Measurements from ENCODE around the gene ZC3H11A. TPM values are rescaled to one million over a fixed set of nuclear protein-coding genes. Genes with fewer than 3 reads are reported as not detected.
"Not testable (repeated sequence)": the region's sequence is repeated elsewhere in the genome, so short reads cannot be mapped to it uniquely, and the experiment has no call there.

Gene ZC3H11A
- total RNA-seq, 3 donors from 2014 or later (not counting 1 experiment from before 2014, with no cell fraction given), result 71.1 to 79.9 (median 78.2) TPM

DNA sequence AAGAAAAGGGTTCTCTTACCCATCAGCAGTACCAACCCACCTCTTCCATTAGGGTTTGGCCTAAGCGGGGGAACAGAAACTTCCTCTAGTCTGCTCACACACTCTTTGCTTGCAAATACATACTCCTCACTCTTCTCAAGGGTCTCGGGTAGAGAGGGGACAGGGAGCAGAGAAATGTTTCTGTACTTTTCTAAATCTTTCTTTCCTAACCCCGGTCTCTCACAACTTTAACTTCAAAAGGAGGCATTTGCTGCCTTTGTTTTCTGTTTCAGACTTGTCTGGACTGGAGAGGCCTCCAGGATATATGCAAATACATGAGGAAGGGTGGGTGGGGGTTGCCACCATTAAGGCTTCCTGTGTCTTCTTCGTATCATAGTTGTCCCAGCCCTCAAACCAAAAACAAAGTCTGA, 41.0 kb upstream of the ZC3H11A start:
- peaks cover 28 to 32% of the 10 kb centered on the region in 2 donors for H3K4me1 Mint-ChIP-seq
- TF ChIP-seq, protein P1, sequence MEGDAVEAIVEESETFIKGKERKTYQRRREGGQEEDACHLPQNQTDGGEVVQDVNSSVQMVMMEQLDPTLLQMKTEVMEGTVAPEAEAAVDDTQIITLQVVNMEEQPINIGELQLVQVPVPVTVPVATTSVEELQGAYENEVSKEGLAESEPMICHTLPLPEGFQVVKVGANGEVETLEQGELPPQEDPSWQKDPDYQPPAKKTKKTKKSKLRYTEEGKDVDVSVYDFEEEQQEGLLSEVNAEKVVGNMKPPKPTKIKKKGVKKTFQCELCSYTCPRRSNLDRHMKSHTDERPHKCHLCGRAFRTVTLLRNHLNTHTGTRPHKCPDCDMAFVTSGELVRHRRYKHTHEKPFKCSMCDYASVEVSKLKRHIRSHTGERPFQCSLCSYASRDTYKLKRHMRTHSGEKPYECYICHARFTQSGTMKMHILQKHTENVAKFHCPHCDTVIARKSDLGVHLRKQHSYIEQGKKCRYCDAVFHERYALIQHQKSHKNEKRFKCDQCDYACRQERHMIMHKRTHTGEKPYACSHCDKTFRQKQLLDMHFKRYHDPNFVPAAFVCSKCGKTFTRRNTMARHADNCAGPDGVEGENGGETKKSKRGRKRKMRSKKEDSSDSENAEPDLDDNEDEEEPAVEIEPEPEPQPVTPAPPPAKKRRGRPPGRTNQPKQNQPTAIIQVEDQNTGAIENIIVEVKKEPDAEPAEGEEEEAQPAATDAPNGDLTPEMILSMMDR (IDR thresholded peaks at IDR 0.05), result no peak
- no peaks in the 10 kb centered on the region for H3K27me3 ChIP-seq (ENCODE audit: control insufficient read depth, insufficient read depth, low read length)
- peaks cover 31% of the 10 kb centered on the region for H3K4me1 ChIP-seq (ENCODE audit: control insufficient read depth, insufficient read depth, low read length)
- H3K36me3 ChIP-seq (ENCODE audit: control insufficient read depth, insufficient read depth, low read length), result no peaks in the 10 kb centered on the region
- WGBS (ENCODE audit: insufficient coverage), result 7% methylated on average over 1 of the region's 4 CpGs
- no peaks in the 10 kb centered on the region for H3K9me3 ChIP-seq (ENCODE audit: control insufficient read depth, insufficient read depth, low read length)
- peak overlapping the region; percentile 29 for H3K27ac ChIP-seq (ENCODE audit: low read length)
- no peaks in the 10 kb centered on the region for H3K36me3 Mint-ChIP-seq
- no peaks in the 10 kb centered on the region for H3K9me3 Mint-ChIP-seq
- intact Hi-C loops (cut with micrococcal nuclease), result no loop called here
- peak overlapping the region; percentile 35 to 46 for H3K27ac Mint-ChIP-seq
- no peak for ATAC-seq
- no peak overlapping the region for H3K4me3 ChIP-seq (ENCODE audit: low read length)
- peak in 1 of 2 donors; percentile 53 for DNase-seq
- H3K27me3 Mint-ChIP-seq (ENCODE audit: low read depth in 2 of 2), result no peaks in the 10 kb centered on the region
- peak overlapping the region; percentile 31 for H3K4me3 Mint-ChIP-seq

DNA sequence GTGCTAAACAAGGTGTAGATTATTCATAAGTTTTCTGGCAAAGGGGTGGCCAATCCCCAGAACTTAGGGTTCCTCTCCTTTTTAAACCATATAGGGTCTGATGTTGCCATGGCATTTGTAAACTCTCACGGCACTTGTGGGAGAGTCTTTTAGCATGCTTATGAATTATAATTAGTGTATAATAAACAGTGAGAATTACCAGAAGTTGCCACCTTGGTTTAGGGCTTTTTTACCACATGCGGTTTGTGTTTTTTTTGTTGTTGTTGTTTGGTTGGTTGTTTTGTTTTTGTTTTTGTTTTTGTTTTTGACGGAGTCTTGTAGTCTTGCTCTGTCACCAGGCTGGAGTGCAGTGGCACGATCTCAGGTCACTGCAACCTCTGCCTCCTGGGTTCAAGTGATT, 39.4 kb upstream of the ZC3H11A start:
- no peaks in the 10 kb centered on the region for H3K27me3 ChIP-seq (ENCODE audit: control insufficient read depth, insufficient read depth, low read length)

DNA sequence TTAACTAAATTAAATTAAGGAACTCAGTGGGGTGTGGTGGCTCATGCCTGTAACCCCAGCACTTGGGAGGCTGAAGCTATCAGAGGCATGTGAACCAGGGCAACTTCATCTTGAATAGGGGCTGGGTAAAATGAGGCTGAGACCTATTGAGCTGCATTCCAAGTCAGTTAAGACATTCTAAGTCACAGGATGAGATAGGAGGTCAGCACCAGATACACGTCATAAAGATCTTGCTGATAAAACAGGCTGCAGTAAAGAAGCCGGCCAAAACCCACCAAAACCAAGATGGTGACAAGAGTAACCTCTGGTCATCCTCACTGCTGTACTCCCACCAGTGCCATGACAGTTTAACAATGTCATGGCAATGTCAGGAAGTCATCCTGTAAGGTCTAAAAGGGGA, 36.7 kb upstream of the ZC3H11A start:
- H3K27ac Mint-ChIP-seq; H3K9me3 ChIP-seq (ENCODE audit: control insufficient read depth, insufficient read depth, low read length); H3K9me3 Mint-ChIP-seq; DNase-seq; H3K4me3 ChIP-seq (ENCODE audit: low read length); H3K36me3 Mint-ChIP-seq; H3K27ac ChIP-seq (ENCODE audit: low read length); ATAC-seq; H3K27me3 Mint-ChIP-seq (ENCODE audit: low read depth in 2 of 2); H3K4me3 Mint-ChIP-seq; intact Hi-C loops (cut with micrococcal nuclease); H3K27me3 ChIP-seq (ENCODE audit: control insufficient read depth, insufficient read depth, low read length); H3K36me3 ChIP-seq (ENCODE audit: control insufficient read depth, insufficient read depth, low read length): not testable (repeated sequence)
- H3K4me1 Mint-ChIP-seq, result peaks cover 30 to 39% of the 10 kb centered on the region in 2 donors
- peaks cover 38% of the 10 kb centered on the region for H3K4me1 ChIP-seq (ENCODE audit: control insufficient read depth, insufficient read depth, low read length)
- 56% methylated on average over 2 of the region's 2 CpGs for WGBS (ENCODE audit: insufficient coverage)

More for the DNA sequence above, 39.4 kb upstream of the ZC3H11A start:
- no peaks in the 10 kb centered on the region for H3K36me3 Mint-ChIP-seq
- Histone ChIP-seq H3K4me3 (ENCODE audit: low read length) (no peak overlapping the region), H3K4me1 (ENCODE audit: control insufficient read depth, insufficient read depth, low read length) (peaks cover 31% of the 10 kb centered on the region), H3K9me3 (ENCODE audit: control insufficient read depth, insufficient read depth, low read length) (no peaks in the 10 kb centered on the region), H3K27ac (ENCODE audit: low read length) (peak overlapping the region; percentile 44), H3K36me3 (ENCODE audit: control insufficient read depth, insufficient read depth, low read length) (no peaks in the 10 kb centered on the region)
- H3K4me1 Mint-ChIP-seq, result peaks cover 28 to 32% of the 10 kb centered on the region in 2 donors
- ATAC-seq (peak; percentile 54 to 74 (median 61)), DNase-seq (peak in 1 of 2 donors; percentile 52)
- H3K27me3 Mint-ChIP-seq (ENCODE audit: low read depth in 2 of 2), result no peaks in the 10 kb centered on the region
- intact Hi-C loops (cut with micrococcal nuclease), result loop anchor here (1.0 kb wide), 1 partner anchor 9 kb away; the partner anchor contains the start of gene LAX1
- WGBS (ENCODE audit: insufficient coverage), result 79% methylated on average over 4 of the region's 4 CpGs
- H3K4me3 Mint-ChIP-seq, result peak overlapping the region; percentile 38
- TF ChIP-seq, protein P1 (IDR thresholded peaks at IDR 0.05), result no peak
- no peaks in the 10 kb centered on the region for H3K9me3 Mint-ChIP-seq
- peak overlapping the region; percentile 74 to 87 for H3K27ac Mint-ChIP-seq

DNA sequence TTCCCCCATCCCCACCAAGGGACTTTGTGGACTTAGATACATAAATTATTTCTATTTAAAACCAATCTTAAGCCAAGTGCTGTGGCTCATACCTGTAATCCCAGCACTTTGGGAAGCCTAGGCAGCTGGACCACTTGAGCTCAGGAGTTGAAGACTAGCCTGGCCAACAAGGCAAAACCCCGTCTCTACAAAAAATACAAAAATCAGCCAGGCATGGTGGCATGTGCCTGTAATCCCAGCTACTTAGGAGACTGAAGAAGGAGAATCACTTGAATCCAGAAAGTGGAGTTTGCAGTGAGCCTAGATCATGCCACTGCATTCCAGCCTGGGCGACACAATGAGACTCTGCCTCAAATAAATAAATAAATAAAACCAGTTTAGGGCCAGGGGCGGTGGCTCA, 34.9 kb upstream of the ZC3H11A start:
- Mint-ChIP-seq H3K4me1 (peaks cover 35 to 45% of the 10 kb centered on the region in 2 donors), H3K9me3 (no peaks in the 10 kb centered on the region), H3K27me3 (ENCODE audit: low read depth in 2 of 2) (no peaks in the 10 kb centered on the region), H3K36me3 (no peaks in the 10 kb centered on the region), H3K27ac (no peak overlapping the region), H3K4me3 (no peak overlapping the region)
- intact Hi-C loops (cut with micrococcal nuclease), result loop anchor here (5.0 to 10.0 kb wide), 2 partner anchors 37 to 106 kb away; partner anchors contain the start of genes ZBED6 and ZC3H11A
- peaks cover 32% of the 10 kb centered on the region for H3K4me1 ChIP-seq (ENCODE audit: control insufficient read depth, insufficient read depth, low read length)
- ATAC-seq (no peak), DNase-seq (no peak)
- no peak overlapping the region for H3K27ac ChIP-seq (ENCODE audit: low read length)
- 100% methylated on average over 3 of the region's 3 CpGs for WGBS (ENCODE audit: insufficient coverage)
- no peaks in the 10 kb centered on the region for H3K36me3 ChIP-seq (ENCODE audit: control insufficient read depth, insufficient read depth, low read length)
- no peaks in the 10 kb centered on the region for H3K27me3 ChIP-seq (ENCODE audit: control insufficient read depth, insufficient read depth, low read length)
- no peak overlapping the region for H3K4me3 ChIP-seq (ENCODE audit: low read length)
- TF ChIP-seq, protein P1 (IDR thresholded peaks at IDR 0.05), result no peak
- H3K9me3 ChIP-seq (ENCODE audit: control insufficient read depth, insufficient read depth, low read length), result no peaks in the 10 kb centered on the region

DNA sequence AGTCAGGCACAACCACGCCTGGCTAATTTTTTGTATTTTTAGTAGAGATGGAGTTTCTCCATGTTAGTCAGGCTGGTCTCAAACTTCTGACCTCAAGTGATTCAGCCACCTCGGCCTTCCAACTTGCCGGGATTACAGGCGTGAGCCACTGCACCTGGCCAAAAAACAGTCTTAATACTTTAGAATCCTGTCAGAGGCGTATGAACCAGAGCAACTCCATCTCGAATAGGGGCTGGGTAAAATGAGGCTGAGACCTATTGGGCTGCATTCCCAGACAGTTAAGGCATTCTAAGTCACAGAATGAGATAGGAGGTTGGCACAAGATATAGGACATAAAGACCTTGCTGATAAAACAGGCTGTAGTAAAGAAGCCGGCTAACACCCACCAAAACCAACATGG, 33.5 kb upstream of the ZC3H11A start:
- intact Hi-C loops (cut with micrococcal nuclease), result loop anchor here (5.0 to 10.0 kb wide), 2 partner anchors 35 to 107 kb away; partner anchors contain the start of genes ZBED6 and ZC3H11A
- ATAC-seq; H3K4me3 Mint-ChIP-seq; H3K9me3 Mint-ChIP-seq; H3K4me3 ChIP-seq (ENCODE audit: low read length); H3K27ac Mint-ChIP-seq; H3K36me3 ChIP-seq (ENCODE audit: control insufficient read depth, insufficient read depth, low read length); H3K27me3 Mint-ChIP-seq (ENCODE audit: low read depth in 2 of 2); H3K27ac ChIP-seq (ENCODE audit: low read length); H3K27me3 ChIP-seq (ENCODE audit: control insufficient read depth, insufficient read depth, low read length); DNase-seq; H3K36me3 Mint-ChIP-seq; H3K9me3 ChIP-seq (ENCODE audit: control insufficient read depth, insufficient read depth, low read length): not testable (repeated sequence)
- WGBS (ENCODE audit: insufficient coverage), result 95% methylated on average over 6 of the region's 7 CpGs
- peaks cover 21 to 33% of the 10 kb centered on the region in 2 donors for H3K4me1 Mint-ChIP-seq
- peaks cover 26% of the 10 kb centered on the region for H3K4me1 ChIP-seq (ENCODE audit: control insufficient read depth, insufficient read depth, low read length)

All from natural killer cell (primary cell).